Endothelial cell of hepatic sinusoid (primary cell): Measurements from ENCODE around the gene MICAL2.

Source experiments
- in situ Hi-C: cut with HindIII; loops from 2 replicates; pipeline ENCODE4 v1.10.0; 2017; ENCODE audit warnings: low sequenced_read_pairs

Gene MICAL2

GRCh38 chr11:12075822-12076821 is 34.3 kb upstream of the MICAL2 start:
- in situ Hi-C loops: no loop called here

GRCh38 chr11:12076840-12077534 is 33.4 kb upstream of the MICAL2 start:
- in situ Hi-C loops: no loop called here

GRCh38 chr11:12077535-12078280 is 32.7 kb upstream of the MICAL2 start:
- in situ Hi-C loops: no loop called here

GRCh38 chr11:12079726-12080556 is 30.4 kb upstream of the MICAL2 start:
- in situ Hi-C loops: no loop called here

- in situ Hi-C loops: no loop called here
Observed at GRCh38 chr11:12083380-12083779, 27.0 kb upstream of the MICAL2 start.

- in situ Hi-C loops: no loop called here
Observed at GRCh38 chr11:12084256-12084655, 26.1 kb upstream of the MICAL2 start.

GRCh38 chr11:12085371-12086251 is 24.8 kb upstream of the MICAL2 start:
- in situ Hi-C loops: loop anchor here (5.0 kb wide), 3 partner anchors 38 to 157 kb away; no protein-coding TSS in a partner anchor

GRCh38 chr11:12086271-12087074 is 23.9 kb upstream of the MICAL2 start:
- in situ Hi-C loops: loop anchor here (5.0 kb wide), 3 partner anchors 39 to 156 kb away; no protein-coding TSS in a partner anchor

GRCh38 chr11:12087075-12088004 is 23.1 kb upstream of the MICAL2 start:
- in situ Hi-C loops: loop anchor here (5.0 kb wide), 3 partner anchors 40 to 155 kb away; no protein-coding TSS in a partner anchor

- in situ Hi-C loops: loop anchor here (5.0 kb wide), 3 partner anchors 41 to 154 kb away; no protein-coding TSS in a partner anchor
Observed at GRCh38 chr11:12088047-12088481, 22.3 kb upstream of the MICAL2 start.

- in situ Hi-C loops: loop anchor here (5.0 kb wide), 3 partner anchors 41 to 154 kb away; no protein-coding TSS in a partner anchor
Observed at GRCh38 chr11:12088531-12088930, 21.9 kb upstream of the MICAL2 start.

GRCh38 chr11:12089041-12089440 is 21.3 kb upstream of the MICAL2 start:
- in situ Hi-C loops: loop anchor here (5.0 kb wide), 3 partner anchors 42 to 153 kb away; no protein-coding TSS in a partner anchor

- in situ Hi-C loops: loop anchor here (5.0 kb wide), 3 partner anchors 42 to 153 kb away; no protein-coding TSS in a partner anchor
Observed at GRCh38 chr11:12089473-12089872, 20.9 kb upstream of the MICAL2 start.

- in situ Hi-C loops: no loop called here
Observed at GRCh38 chr11:12090061-12090591, 20.3 kb upstream of the MICAL2 start.

GRCh38 chr11:12090761-12091258 is 19.6 kb upstream of the MICAL2 start:
- in situ Hi-C loops: no loop called here

- in situ Hi-C loops: no loop called here
Observed at GRCh38 chr11:12091956-12092558, 18.3 kb upstream of the MICAL2 start.
